DMS153 (cell line): ENCODE results near the gene PEPD.

ENCODE experiments used
- DNase-seq: peaks from one replicate; lab custom pipeline; 2025; lab: John Stamatoyannopoulos, UW

Gene PEPD

DNA sequence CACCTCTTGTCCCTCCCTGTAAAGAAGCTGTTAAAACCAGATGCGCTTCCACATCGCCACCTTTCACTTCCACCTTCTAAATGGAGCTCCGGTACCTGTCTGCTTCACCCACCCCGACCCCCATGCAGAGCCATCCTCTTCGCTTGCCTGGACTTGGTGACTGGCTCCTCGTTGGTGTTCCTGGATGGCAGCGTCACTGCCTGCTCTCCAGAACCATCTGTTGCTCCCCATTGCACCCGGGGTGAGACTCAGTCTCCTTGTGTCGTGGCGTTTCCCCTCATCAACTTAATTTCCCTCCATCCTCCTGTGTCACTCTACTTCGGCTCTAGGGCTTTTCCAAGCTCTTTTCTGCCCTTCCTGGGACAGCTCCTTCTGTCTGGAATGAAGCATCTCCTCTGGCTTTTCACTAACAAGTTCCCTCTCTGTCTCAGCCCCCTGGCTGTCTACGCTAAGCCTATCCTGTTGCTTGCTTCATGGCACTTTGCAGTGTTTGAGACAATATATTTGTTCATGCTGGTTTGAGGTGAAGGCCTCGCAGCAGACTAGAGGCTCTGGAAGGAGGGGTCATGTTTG, 137.8 kb downstream of the PEPD start:
- no peak for DNase-seq

- no peak for DNase-seq
These were observed 138.6 kb downstream of the PEPD start for GRCh38 chr19:33382982-33383381.

GRCh38 chr19:33382006-33382405, 139.6 kb downstream of the PEPD start:
- no peak for DNase-seq

DNA sequence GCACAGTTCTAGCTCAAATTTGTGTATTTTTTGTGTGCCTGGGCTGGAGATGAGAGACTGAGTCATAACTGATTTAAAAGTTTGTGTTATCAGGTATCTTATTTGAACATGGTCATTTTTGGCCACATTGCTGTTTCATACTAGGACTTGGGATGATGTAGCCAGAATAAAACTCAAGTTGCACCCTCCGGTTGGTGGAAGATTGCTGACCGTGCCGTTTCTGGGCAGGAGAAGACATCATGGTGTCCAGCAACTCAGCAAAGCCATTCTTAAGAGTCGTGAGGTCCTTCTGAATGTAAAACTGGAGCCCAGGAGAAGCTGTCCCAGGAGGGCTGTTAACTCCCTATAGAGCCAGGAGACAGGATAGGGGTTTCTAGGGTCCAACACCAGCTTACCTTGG, 140.5 kb downstream of the PEPD start:
- no peak for DNase-seq

DNA sequence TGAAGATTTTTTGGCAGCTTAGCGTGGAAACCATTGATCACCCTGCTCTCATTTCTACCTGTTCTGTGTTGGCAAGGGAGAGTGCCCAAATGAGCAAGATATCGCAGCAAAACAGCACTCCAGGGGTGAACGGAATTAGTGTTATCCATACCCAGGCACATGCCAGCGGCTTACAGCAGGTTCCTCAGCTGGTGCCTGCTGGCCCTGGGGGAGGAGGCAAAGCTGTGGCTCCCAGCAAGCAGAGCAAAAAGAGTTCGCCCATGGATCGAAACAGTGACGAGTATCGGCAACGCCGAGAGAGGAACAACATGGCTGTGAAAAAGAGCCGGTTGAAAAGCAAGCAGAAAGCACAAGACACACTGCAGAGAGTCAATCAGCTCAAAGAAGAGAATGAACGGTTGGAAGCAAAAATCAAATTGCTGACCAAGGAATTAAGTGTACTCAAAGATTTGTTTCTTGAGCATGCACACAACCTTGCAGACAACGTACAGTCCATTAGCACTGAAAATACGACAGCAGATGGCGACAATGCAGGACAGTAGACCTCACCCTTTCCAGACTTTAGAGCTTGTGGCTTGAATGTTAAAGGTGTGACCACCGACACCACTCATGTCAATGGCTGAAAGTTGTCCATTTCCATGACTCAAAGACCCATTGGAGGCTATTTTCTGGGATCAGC, 142.3 kb downstream of the PEPD start:
- no peak for DNase-seq

- no peak for DNase-seq
These were observed 143.8 kb downstream of the PEPD start for GRCh38 chr19:33377586-33378475.

DNA sequence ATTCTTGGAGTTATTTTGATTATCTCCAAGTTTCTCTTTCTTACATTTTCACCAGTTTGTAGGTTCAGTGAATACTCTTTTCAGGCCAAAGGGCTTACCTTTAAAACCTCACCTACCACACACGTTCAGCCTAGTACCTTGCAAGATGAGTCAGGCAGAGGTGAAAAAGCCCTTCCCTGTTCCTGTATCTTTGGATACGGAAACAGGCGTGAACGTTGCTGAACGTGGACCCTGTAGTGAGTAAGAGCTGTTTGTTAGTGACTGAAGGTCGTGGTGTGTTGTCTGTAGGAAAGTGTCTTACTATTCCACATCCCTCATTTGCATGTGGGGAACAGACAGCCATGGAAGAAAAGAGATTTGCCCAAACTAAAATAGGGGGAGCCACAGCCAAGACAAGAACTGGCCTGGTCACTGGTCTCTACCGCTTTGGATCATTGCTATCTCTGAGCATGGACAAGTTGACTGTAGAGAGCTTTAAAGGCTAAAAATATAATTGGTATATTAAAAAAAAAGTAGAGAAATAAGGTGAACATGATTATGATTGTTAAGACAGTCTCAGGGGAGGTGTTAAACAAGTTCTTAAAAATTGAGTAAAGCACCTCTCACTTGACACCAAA, 144.5 kb downstream of the PEPD start:
- DNase-seq: no peak

DNA sequence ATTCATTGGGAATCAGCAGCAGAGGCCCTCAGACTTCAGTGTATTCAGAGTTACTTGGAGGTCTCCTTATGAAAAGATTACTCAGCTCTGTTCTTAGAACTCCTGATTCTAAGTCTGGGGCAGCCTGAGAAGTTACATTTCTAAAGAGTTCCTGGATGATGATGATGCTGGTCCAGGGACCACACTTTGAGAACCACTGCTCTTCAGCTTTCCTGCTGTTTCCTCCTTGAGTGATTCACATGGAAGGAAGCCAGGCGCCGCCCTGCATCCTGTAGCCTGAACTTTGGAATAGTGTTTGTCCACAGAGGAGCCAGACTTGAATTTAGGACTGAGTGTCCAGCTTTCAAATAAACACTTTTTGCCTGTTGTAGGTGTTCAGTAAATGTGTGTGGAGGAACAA, 145.2 kb downstream of the PEPD start:
- DNase-seq: no peak

GRCh38 chr19:33375837-33376159, 145.8 kb downstream of the PEPD start:
- DNase-seq: no peak

DNA sequence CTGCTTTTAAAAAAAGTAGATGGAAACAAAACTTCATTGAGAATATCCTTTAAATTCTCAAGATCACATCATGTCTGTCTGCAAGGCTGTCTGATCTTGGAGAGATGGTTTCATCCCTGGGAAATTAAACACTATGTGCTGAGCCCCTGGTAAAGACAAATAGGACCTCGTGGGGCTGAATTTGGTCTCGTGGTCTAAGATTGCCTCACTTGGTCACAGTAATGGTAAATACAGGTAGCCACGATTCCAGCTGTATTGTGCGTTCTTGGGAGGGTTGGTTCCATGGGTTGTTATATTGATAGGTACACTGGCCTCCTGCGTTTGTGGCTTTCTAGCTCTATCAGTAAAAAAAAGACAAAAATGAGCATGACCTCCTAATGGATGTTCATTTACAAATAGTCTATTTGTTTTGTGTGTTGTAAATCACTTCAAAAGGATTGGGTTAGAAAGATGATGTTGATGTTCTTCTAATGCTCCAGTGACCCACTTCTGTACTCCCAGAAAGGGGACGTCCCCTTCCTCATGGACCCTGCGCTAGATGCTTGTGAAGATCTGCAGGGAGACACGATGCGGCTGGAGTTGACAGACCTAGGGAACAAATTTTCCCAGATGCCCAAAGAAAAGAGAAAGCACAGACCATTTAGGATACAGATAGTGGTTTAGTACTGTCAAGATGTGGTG, 146.3 kb downstream of the PEPD start:
- DNase-seq: no peak

- DNase-seq: no peak
These were observed 147.3 kb downstream of the PEPD start for GRCh38 chr19:33374236-33374714.

DNA sequence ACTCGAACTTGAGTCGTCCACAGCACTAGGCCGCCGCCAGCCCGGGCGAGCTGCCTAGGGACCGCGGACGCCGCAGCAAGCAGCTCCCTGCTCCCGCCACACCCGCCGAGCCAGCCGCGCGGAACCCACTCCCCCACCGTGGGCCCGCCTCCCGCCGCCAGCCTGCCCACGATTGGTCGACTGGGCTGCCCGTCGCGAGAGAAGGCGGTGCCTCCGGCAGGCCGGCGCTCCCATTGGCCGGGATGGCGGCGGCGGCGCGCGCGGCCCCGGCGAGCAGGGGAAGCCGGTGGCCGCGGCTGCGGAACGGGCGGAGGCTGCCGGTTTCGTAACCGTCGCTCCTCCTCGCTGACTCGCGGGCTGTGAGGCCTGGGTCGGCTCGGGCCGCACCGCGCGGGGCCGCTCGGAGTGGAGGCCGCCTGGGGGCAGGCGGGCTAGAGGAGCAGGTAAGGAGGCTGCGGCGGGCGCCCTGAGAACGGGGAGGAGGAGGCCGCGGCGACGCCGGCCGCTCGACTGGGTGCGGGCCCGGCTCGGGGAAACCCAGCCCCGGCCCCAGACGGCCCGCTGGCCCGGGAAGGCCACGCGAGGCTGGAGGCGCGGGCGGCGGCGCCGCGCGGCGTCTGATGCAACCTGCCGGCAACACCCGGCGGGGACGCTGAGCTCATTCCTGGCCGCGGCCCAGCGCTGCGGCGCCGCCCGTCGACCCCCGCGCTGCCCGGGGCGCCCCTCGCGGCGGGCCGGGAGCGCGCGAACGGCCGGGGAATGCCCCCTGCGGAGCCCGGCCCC, 147.9 kb downstream of the PEPD start, which contains the start of gene CEBPG:
CEBPG (plus strand) TSS at position 257 of the 783 bp plus-strand sequence. CDS start 5,531 bp downstream, outside the sequence.
- peak; percentile 84 for DNase-seq

DNA sequence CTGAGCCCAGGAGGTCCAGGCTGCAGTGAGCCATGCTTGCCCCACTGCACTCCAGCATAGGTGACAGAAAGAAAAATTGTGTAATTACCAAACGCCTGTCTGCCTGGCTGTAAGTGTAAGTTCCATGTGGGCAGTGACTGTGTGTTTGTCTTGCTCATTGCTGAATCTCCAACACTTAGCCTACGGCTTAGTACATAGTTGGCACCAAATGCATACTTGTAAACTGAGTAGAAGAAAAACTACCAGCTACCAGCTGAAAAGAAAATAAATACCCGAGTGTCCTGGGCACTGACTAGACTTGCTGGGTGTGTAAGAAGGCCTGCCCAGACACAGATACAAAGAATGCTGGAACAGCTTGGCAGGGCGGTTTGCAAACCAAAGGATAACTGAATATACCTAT, 150.8 kb downstream of the PEPD start:
- no peak for DNase-seq

DNA sequence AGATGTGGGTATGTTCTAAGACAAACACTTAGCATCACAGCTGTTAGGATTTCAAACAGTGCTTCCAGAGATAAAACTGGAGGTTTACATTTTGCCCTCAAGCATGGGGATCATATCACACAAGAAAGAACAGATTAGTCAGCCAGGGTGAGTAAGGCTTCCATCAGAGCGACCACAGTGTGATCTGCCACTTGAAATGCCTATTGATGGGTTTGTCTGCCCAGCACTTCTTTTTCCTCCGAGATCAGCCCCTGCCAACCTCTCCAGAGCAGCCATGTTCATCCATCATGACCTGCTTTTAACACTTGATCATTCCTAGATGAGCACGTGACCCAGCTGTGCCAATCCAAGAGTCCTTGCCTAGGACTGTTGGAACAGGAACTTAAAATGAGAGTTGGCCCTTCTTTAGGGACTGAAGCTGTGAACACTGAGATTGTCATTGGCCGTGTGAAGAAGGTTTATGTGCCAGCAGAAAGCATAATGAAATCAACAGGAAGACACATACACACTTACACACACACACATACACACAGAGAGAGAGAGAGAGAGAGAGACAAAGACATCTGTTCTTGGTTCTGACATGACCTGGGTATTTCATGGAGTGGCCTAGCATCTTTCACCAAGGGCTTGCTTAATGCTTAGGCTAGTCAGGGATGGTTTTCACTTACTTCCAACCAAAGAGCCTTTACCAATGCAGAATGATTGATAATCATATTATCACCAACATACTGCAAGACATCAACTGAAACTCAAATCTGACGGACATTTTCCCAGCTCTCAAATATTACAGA, 153.3 kb downstream of the PEPD start:
- no peak for DNase-seq

DNA sequence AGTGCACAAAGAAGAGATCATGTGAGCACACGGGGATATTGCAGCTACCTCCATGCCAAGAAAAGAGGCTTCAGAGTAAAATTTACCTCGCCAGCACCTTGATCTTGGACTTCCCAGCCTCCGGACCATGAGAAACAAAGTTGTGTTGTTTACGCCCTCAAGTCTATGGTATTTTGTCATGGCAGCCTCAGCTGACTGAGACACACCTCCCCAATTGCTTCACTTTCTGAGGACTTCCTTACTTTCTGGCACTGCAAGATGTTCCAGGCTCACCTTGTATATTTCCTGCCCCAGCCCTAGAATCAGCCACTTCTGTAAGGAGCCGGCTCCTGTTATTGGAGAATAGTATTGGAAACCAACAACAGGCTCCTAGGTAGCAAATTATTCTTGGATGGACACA, 154.7 kb downstream of the PEPD start:
- no peak for DNase-seq

- DNase-seq: no peak
These were observed 155.5 kb downstream of the PEPD start for GRCh38 chr19:33366127-33366526.

DNA sequence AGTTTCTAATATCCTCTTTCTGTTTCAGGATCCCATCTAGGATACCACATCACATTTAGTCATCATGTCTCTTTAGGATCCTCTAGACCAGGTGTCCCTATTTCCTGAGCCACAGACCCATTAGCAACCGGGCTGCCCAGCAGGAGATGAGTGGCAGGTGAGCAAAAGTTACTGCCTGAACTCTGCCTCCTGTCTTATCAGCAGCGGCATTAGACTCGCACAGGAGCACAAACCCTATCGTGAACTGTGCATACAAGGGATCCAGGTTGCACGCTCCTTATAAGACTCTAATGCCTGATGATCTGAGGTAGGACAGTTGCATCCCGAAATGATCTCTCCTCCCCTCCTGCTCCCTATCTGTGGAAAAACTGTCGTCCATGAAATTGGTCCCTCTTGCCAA, 155.9 kb downstream of the PEPD start:
- DNase-seq: no peak

DNA sequence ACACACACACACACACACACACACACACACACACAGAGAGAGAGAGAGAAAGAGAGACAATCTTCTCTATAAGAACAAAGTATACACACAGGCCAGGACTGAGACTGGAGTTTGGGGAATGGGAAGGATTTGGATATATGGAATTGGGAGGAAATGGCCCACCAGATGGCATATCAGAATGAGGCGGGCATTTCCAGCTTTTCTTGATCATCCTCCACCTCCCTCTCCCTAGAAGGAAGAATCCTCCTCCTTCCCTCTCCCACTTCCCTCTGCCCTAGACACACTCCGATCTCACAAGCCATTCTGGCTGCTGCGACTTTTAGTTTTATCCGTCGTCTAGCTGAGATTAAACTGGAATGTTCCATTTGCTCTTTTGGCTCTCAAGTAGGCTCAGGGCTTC, 158.1 kb downstream of the PEPD start:
- no peak for DNase-seq

DNA sequence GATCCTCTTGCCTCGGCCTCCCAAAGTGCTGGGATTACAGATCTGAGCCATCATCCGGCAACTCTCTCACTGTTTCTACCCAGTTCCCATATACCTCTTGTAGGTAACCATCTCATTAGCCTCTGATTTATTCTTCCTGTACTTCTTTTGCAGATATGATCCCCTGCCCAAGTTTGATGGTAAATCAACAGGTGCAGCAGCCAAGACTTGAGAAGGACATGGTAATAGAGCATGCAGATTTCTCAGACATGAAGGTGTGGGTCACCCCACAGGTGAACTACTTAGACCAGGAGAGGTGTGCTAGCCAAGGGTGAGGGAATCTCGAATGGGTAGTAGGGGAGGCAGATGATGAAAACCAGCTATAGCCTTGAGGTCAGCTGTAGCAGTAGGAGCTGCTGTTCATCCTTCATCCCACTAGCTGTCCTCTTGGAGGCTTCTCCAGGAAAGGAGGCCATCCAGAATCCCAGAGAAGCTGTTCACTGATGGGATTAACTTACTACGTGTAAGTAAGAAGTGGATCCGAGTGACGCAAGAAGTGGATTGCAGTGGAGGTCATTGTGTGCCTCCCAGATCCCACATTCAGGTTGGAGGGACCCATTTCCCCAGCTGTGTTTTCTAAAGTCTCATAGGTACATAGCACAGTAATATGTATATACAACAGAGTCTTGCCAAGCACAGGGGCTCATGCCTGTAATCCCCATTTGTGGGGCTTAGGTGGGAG, 158.9 kb downstream of the PEPD start:
- DNase-seq: no peak

DNA sequence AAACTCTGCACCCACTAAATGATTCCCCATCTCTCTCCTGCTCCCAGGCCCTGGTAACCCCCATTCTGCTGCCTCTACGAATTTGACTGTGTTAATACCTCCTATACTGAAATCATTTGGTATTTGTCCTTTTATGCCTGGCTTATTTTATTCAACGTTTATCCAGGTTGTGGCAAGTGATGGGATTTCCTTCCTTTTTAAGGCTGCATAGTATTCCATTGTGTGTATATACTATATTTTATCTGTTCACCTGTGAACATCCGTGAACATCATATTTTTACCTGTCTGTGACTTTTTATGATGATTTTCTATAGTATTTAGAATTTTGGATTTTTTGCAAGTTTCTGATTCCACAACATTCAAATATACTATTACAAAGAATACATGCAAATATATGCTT, 162.0 kb downstream of the PEPD start:
- DNase-seq: no peak
